Transverse colon (tissue), 3 donors: ENCODE results near the gene NRBF2.

Experiments
- EP300 ChIP-seq: sonication (generic); formaldehyde crosslinking; IDR thresholded peaks from one replicate; pipeline ENCODE4 v1.6.1; 2017; ENCODE audit warnings: antibody characterized with exemption, low read depth
- TF ChIP-seq, protein P1 (sequence below), 5 experiments: fragments of 200-600 bp in 3 of 5; fragments of 450-650 bp in 2 of 5; sonication (generic) in 3 of 5; IDR thresholded peaks; 1 replicate in 2 of 5; 2 replicates in 3 of 5; pipeline ENCODE4 v1.5.1; 2016 to 2017; ENCODE audit warnings: antibody characterized with exemption in 5 of 5, inconsistent platforms in 3 of 5, mild to moderate bottlenecking in 2 of 5, moderate library complexity in 1 of 5

DNA sequence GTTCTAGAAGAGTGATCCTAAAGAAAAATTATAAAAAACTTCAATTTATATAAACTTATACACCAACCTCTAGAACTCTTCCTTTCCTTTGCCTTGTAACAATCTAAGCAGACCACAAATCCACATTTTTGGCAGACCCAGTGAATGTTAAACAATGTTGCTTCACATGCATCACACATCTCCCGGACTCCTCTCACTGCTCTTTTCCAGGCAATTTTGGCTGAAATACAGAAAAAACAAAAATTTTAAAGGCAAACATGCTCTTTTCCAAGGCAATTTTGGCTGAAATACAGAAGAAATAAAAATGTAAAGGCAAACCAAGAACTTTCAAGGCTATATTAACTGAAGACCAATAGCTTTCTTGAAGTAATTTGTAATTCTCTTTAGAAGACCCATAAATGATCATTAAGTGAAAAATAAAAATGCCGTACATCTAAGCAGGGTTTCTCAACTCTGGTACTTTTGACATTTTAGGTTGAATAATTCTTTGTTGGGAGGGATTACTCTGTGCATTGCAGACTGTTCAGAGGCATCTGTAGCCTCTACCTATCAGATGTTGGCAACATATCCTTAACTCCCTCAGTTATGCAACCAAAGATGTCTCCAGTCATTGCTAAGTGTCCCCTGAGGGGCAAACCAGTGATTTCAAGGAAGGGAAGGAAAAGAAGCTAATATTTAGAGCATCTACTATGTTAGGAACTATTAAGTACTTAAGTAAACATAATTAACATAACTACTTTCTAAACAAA is 64.4 kb downstream of the NRBF2 start:
- TF ChIP-seq, protein P1, sequence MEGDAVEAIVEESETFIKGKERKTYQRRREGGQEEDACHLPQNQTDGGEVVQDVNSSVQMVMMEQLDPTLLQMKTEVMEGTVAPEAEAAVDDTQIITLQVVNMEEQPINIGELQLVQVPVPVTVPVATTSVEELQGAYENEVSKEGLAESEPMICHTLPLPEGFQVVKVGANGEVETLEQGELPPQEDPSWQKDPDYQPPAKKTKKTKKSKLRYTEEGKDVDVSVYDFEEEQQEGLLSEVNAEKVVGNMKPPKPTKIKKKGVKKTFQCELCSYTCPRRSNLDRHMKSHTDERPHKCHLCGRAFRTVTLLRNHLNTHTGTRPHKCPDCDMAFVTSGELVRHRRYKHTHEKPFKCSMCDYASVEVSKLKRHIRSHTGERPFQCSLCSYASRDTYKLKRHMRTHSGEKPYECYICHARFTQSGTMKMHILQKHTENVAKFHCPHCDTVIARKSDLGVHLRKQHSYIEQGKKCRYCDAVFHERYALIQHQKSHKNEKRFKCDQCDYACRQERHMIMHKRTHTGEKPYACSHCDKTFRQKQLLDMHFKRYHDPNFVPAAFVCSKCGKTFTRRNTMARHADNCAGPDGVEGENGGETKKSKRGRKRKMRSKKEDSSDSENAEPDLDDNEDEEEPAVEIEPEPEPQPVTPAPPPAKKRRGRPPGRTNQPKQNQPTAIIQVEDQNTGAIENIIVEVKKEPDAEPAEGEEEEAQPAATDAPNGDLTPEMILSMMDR (IDR thresholded peaks at IDR 0.05): no peak
- TF ChIP-seq EP300: no peak
